HepG2 (cell line): ENCODE results near the gene TIGAR. TPM values are rescaled to one million over a fixed set of nuclear protein-coding genes. Genes with fewer than 3 reads are reported as not detected.
A peak's percentile ranks its signal among the peaks of the same experiment; 100 is the strongest.

Experiments
- ATAC-seq: fragments of 200-7000 bp; cut with Tn5 transposase; 3 replicates; pipeline ENCODE4 v1.9.1; 2020; ENCODE audit warnings: mild to moderate bottlenecking, moderate library complexity
- BruUV-seq: library from RNA; stranded (reverse); fragments of 400-500 nt; replicated peaks from 2 replicates; lab custom pipeline; 2021; lab: Mats Ljungman, UMichigan
- CTCF ChIA-PET: fragments of 300-600 bp; formaldehyde crosslinking; extraction: SDS; loops from one replicate; lab custom pipeline; 2021; ENCODE audit warnings: low total read pairs, inconsistent platforms, low intra/inter-chr PET ratio; lab: Yijun Ruan, JAX
- POLR2A ChIA-PET: fragments of 350-600 bp; sonication (Branson Sonifier 250); formaldehyde crosslinking; loops from one replicate; lab custom pipeline; 2020; ENCODE audit warnings: antibody characterized with exemption, inconsistent platforms; lab: Yijun Ruan, JAX
- DNase-seq: peaks from one replicate; pipeline ENCODE4 v3.0.0-alpha.2; 2015; ENCODE audit warnings: low spot score
- FAIRE-seq: peaks from 3 replicates; lab custom pipeline; 2011; peaks lifted over from hg19 to GRCh38; lab: Jason Lieb, UNC
- H2AFZ ChIP-seq: one replicate; pipeline ENCODE4 v1.6.1; 2011; ENCODE audit warnings: low read length, inconsistent platforms
- H3K27ac ChIP-seq: fragments of 300-600 bp; 3 replicates; pipeline ENCODE4 v1.8.0; 2011; ENCODE audit warnings: mixed run types, mild to moderate bottlenecking, mixed read lengths, low read length, inconsistent platforms; ENCODE audit not compliant: insufficient read depth; ENCODE audit errors: extremely low read length
- H3K27me3 ChIP-seq, 2 experiments: fragments of 200-600 bp in 1 of 2; 2 replicates in 1 of 2; 3 replicates in 1 of 2; pipeline versions ENCODE4 v1.6.0 to v1.8.0; 2011; ENCODE audit warnings: low read length in 2 of 2, mild to moderate bottlenecking in 2 of 2, moderate library complexity in 2 of 2, inconsistent platforms in 1 of 2; ENCODE audit not compliant: insufficient read depth in 2 of 2, control insufficient read depth in 1 of 2
- H3K36me3 ChIP-seq, 2 experiments: fragments of 200-600 bp in 1 of 2; replicated peaks in 1 of 2; 2 replicates in 1 of 2; 3 replicates in 1 of 2; pipeline versions ENCODE4 v1.5.1 to v1.8.0; 2011; ENCODE audit warnings: low read length in 2 of 2, inconsistent platforms in 1 of 2; ENCODE audit not compliant: insufficient read depth in 2 of 2, control insufficient read depth in 1 of 2
- H3K4me1 ChIP-seq: 2 replicates; pipeline ENCODE4 v1.5.1; 2012; ENCODE audit warnings: low read length, inconsistent platforms; ENCODE audit not compliant: insufficient read depth
- H3K4me2 ChIP-seq: 2 replicates; pipeline ENCODE4 v1.6.0; 2011; ENCODE audit warnings: low read depth, low read length, inconsistent platforms
- H3K4me3 ChIP-seq, 3 experiments: fragments of 200-600 bp in 1 of 3; sonication (generic), shearing (Covaris generic) in 1 of 3; replicated peaks in 1 of 3; 2 replicates each; pipeline ENCODE4 v1.5.1; 2011 to 2016; ENCODE audit warnings: low read length in 3 of 3, inconsistent platforms in 2 of 3, low read depth in 2 of 3, mild to moderate bottlenecking in 2 of 3, control low read depth in 1 of 3, mixed read lengths in 1 of 3; ENCODE audit not compliant: insufficient read depth in 1 of 3
- H3K79me2 ChIP-seq: one replicate; pipeline ENCODE4 v1.6.1; 2011; ENCODE audit warnings: low read length, inconsistent platforms; ENCODE audit not compliant: insufficient read depth
- H3K9ac ChIP-seq: 2 replicates; pipeline ENCODE4 v1.6.0; 2011; ENCODE audit warnings: mild to moderate bottlenecking, low read depth, low read length, inconsistent platforms; ENCODE audit not compliant: insufficient read depth
- H3K9me3 ChIP-seq: 2 replicates; pipeline ENCODE4 v1.5.1; 2012; ENCODE audit warnings: mild to moderate bottlenecking, low read length
- H4K20me1 ChIP-seq: 2 replicates; pipeline ENCODE4 v1.6.0; 2011; ENCODE audit warnings: inconsistent platforms, mild to moderate bottlenecking, low read length, moderate library complexity; ENCODE audit not compliant: insufficient read depth
- CREM ChIP-seq, 2 experiments: sonication (generic) in 1 of 2; formaldehyde crosslinking in 1 of 2; IDR thresholded peaks; 2 replicates each; pipeline versions ENCODE4 v1.4.0 to v1.6.1; 2016 to 2020; ENCODE audit warnings: antibody characterized with exemption in 1 of 2, mild to moderate bottlenecking in 1 of 2, missing genetic modification reagents in 1 of 2
- ZBTB3 ChIP-seq: sonication (generic); formaldehyde crosslinking; IDR thresholded peaks from 2 replicates; pipeline ENCODE4 v1.4.0; 2020; ENCODE audit warnings: low read depth, mild to moderate bottlenecking, moderate library complexity, missing genetic modification reagents, borderline replicate concordance
- ZBTB7B ChIP-seq: sonication (generic); formaldehyde crosslinking; IDR thresholded peaks from 2 replicates; pipeline ENCODE4 v1.4.0; 2020; ENCODE audit warnings: missing genetic modification reagents
- ZKSCAN5 ChIP-seq: sonication (generic); formaldehyde crosslinking; IDR thresholded peaks from 2 replicates; pipeline ENCODE4 v1.5.1; 2020; ENCODE audit warnings: mild to moderate bottlenecking, missing genetic modification reagents
- WGBS: methylation state at CpG from one replicate; pipeline ENCODE4 v1.1.6; 2017; ENCODE audit warnings: low lambda C conversion rate; 5-methylcytosine and 5-hydroxymethylcytosine counted together
- in situ Hi-C: cut with HindIII; loops from 2 replicates; pipeline ENCODE4 v1.10.0; 2017; ENCODE audit warnings: low pct_unique_long_range_greater_than_20kb; ENCODE audit not compliant: extremely low pct_ligation_motif_present
- intact Hi-C: fragments of 100-400 bp; cut with micrococcal nuclease; formaldehyde crosslinking; loops from one replicate; pipeline ENCODE4 v1.10.0; 2022; ENCODE audit not compliant: unreplicated experiment
- polyA plus RNA-seq, 8 experiments: library from polyadenylated mRNA; depleted of rRNA in 3 of 8; stranded (reverse) in 7 of 8; unstranded in 1 of 8; fragments of >200 nt; fragmentation: Illumina TruSeq in 4 of 8; extraction: Trizol in 4 of 8; gene quantifications; 2 replicates each; pipeline versions ENCODE4 v1.2.1 to v1.2.3, GENCODE V29; 2011 to 2016; ENCODE audit warnings: low read depth in 4 of 8, missing spikeins in 1 of 8, mixed read lengths in 1 of 8; ENCODE audit not compliant: insufficient read depth in 1 of 8
- total RNA-seq, 5 experiments: library from RNA; depleted of rRNA; stranded (reverse); fragments of >200 nt; fragmentation: Illumina TruSeq; extraction: Trizol; gene quantifications; 2 replicates each; pipeline ENCODE4 v1.2.3, GENCODE V29; 2016; ENCODE audit warnings: low read depth in 1 of 5
- TF ChIP-seq, protein P1 (sequence below), 2 experiments: sonication (generic) in 1 of 2; formaldehyde crosslinking in 1 of 2; IDR thresholded peaks; 2 replicates each; pipeline versions ENCODE4 v1.4.0 to v1.6.1; 2016 to 2020; ENCODE audit warnings: borderline replicate concordance in 1 of 2, low read depth in 1 of 2, mild to moderate bottlenecking in 1 of 2, missing genetic modification reagents in 1 of 2
- TF ChIP-seq, protein P2 (sequence below): sonication (generic); formaldehyde crosslinking; IDR thresholded peaks from 2 replicates; pipeline ENCODE4 v1.4.0; 2020; ENCODE audit warnings: mild to moderate bottlenecking, missing genetic modification reagents
- TF ChIP-seq, protein P3 (sequence below): sonication (generic); formaldehyde crosslinking; IDR thresholded peaks from 2 replicates; pipeline ENCODE4 v1.4.0; 2020; ENCODE audit warnings: missing genetic modification reagents
- TF ChIP-seq, protein P4 (sequence below): sonication (generic); formaldehyde crosslinking; IDR thresholded peaks from 2 replicates; pipeline ENCODE4 v1.5.0; 2020; ENCODE audit warnings: missing genetic modification reagents

The TIGAR gene
- total and polyA plus RNA-seq, 2 of the 13 experiments (the other 11 are each of a cell fraction or from before 2014, with no cell fraction given): 2.6 to 21.8 TPM

DNA sequence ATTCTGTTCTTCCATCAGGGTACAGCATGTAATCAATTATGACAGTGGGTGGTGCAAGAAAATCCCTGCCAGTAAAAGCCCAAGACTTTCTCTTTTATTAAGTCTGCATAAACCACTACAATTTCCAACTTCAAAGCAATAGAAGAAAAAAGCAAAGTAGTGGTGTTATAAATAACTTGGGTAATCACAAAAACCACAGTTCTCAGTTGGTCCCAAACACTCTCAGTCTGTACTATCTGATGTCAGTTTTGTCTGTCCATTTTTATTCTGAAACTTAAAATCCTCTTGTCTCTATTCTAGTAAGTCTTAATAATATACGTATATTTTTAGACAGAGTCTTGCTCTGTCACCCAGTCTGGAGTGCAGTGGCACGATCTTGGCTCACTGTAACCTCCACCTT lies 8.8 kb upstream of the TIGAR start (continued):
- TF ChIP-seq, protein P1, sequence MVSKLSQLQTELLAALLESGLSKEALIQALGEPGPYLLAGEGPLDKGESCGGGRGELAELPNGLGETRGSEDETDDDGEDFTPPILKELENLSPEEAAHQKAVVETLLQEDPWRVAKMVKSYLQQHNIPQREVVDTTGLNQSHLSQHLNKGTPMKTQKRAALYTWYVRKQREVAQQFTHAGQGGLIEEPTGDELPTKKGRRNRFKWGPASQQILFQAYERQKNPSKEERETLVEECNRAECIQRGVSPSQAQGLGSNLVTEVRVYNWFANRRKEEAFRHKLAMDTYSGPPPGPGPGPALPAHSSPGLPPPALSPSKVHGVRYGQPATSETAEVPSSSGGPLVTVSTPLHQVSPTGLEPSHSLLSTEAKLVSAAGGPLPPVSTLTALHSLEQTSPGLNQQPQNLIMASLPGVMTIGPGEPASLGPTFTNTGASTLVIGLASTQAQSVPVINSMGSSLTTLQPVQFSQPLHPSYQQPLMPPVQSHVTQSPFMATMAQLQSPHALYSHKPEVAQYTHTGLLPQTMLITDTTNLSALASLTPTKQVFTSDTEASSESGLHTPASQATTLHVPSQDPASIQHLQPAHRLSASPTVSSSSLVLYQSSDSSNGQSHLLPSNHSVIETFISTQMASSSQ (IDR thresholded peaks at IDR 0.05; ENCODE audit: low read depth): no peak
- TF ChIP-seq, protein P1 (CRISPR knock-in tag; IDR thresholded peaks at IDR 0.05; ENCODE audit: borderline replicate concordance): no peak
- TF ChIP-seq ZBTB7B (CRISPR knock-in tag): no peak
- no peak for TF ChIP-seq ZBTB3 (CRISPR knock-in tag)
- TF ChIP-seq, all 625 proteins: peak for 0

DNA sequence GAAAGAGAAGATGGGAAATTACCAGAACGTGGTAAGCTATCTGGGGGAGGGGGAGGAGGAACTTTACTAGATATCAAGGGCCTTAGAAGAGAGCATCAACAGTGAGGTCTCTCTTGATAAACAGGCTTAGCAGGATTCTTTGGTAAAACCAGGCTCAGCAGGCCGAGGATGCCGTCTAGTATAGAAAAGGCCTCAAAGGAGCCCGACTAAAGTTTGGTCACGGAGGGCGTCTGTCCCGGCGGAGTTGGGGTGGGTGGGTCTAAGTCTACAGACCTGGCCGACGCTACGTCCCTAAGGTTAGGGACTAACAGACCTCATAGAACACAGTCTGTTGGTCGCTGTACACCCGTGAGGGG lies 538 bp upstream of the TIGAR start:
- no peaks in the 10 kb centered on the region for H3K9me3 ChIP-seq
- H3K9ac ChIP-seq: peak overlapping the region; percentile 74
- H3K4me3 ChIP-seq: peak overlapping the region; percentile 68 to 87 (median 70)
- in situ Hi-C loops (no loop called here), intact Hi-C loops (no loop called here)
- peak overlapping the region; percentile 98 for H3K4me2 ChIP-seq
- H2AFZ ChIP-seq: peak overlapping the region; percentile 35
- no peaks in the 10 kb centered on the region for H3K36me3 ChIP-seq
- FAIRE-seq (no peak), DNase-seq (no peak), ATAC-seq (peak; percentile 41; the same call in 2 of the 3 replicates)
- POLR2A ChIA-PET: interaction anchor here (0.8 kb wide), 1 partner anchor 328 kb away, joined by 3 read pairs; the partner anchor contains the start of genes AKAP3 and NDUFA9
- H3K79me2 ChIP-seq: peaks cover 12% of the 10 kb centered on the region
- H3K4me1 ChIP-seq: peaks cover 31% of the 10 kb centered on the region
- WGBS: 0% methylated on average over 6 of the region's 13 CpGs
- no peaks in the 10 kb centered on the region for H4K20me1 ChIP-seq
- TSS peak; percentile 99 for BruUV-seq
- CTCF ChIA-PET: interaction anchor here (0.7 kb wide), 1 partner anchor 13 kb away, joined by 3 read pairs; no protein-coding TSS in a partner anchor
- peaks cover 0 to 6% of the 10 kb centered on the region in 2 experiments; a peak in 1 of 5 replicates for H3K27me3 ChIP-seq
- peak overlapping the region; percentile 62 for H3K27ac ChIP-seq
- TF ChIP-seq ZKSCAN5 (CRISPR knock-in tag) (no peak), CREM (IDR thresholded peaks at IDR 0.05) (peak; percentile 14; the same call in 1 of the 2 replicates), CREM (CRISPR knock-in tag; IDR thresholded peaks at IDR 0.05) (no peak)
- TF ChIP-seq, protein P2, sequence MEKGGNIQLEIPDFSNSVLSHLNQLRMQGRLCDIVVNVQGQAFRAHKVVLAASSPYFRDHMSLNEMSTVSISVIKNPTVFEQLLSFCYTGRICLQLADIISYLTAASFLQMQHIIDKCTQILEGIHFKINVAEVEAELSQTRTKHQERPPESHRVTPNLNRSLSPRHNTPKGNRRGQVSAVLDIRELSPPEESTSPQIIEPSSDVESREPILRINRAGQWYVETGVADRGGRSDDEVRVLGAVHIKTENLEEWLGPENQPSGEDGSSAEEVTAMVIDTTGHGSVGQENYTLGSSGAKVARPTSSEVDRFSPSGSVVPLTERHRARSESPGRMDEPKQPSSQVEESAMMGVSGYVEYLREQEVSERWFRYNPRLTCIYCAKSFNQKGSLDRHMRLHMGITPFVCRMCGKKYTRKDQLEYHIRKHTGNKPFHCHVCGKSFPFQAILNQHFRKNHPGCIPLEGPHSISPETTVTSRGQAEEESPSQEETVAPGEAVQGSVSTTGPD (CRISPR knock-in tag): no peak
- TF ChIP-seq, protein P3, sequence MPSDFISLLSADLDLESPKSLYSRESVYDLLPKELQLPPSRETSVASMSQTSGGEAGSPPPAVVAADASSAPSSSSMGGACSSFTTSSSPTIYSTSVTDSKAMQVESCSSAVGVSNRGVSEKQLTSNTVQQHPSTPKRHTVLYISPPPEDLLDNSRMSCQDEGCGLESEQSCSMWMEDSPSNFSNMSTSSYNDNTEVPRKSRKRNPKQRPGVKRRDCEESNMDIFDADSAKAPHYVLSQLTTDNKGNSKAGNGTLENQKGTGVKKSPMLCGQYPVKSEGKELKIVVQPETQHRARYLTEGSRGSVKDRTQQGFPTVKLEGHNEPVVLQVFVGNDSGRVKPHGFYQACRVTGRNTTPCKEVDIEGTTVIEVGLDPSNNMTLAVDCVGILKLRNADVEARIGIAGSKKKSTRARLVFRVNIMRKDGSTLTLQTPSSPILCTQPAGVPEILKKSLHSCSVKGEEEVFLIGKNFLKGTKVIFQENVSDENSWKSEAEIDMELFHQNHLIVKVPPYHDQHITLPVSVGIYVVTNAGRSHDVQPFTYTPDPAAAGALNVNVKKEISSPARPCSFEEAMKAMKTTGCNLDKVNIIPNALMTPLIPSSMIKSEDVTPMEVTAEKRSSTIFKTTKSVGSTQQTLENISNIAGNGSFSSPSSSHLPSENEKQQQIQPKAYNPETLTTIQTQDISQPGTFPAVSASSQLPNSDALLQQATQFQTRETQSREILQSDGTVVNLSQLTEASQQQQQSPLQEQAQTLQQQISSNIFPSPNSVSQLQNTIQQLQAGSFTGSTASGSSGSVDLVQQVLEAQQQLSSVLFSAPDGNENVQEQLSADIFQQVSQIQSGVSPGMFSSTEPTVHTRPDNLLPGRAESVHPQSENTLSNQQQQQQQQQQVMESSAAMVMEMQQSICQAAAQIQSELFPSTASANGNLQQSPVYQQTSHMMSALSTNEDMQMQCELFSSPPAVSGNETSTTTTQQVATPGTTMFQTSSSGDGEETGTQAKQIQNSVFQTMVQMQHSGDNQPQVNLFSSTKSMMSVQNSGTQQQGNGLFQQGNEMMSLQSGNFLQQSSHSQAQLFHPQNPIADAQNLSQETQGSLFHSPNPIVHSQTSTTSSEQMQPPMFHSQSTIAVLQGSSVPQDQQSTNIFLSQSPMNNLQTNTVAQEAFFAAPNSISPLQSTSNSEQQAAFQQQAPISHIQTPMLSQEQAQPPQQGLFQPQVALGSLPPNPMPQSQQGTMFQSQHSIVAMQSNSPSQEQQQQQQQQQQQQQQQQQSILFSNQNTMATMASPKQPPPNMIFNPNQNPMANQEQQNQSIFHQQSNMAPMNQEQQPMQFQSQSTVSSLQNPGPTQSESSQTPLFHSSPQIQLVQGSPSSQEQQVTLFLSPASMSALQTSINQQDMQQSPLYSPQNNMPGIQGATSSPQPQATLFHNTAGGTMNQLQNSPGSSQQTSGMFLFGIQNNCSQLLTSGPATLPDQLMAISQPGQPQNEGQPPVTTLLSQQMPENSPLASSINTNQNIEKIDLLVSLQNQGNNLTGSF (CRISPR knock-in tag): 0 out of 2 replicates have a peak, but pooled peaks have one; percentile 13
- TF ChIP-seq, protein P4, sequence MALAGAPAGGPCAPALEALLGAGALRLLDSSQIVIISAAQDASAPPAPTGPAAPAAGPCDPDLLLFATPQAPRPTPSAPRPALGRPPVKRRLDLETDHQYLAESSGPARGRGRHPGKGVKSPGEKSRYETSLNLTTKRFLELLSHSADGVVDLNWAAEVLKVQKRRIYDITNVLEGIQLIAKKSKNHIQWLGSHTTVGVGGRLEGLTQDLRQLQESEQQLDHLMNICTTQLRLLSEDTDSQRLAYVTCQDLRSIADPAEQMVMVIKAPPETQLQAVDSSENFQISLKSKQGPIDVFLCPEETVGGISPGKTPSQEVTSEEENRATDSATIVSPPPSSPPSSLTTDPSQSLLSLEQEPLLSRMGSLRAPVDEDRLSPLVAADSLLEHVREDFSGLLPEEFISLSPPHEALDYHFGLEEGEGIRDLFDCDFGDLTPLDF: 0 out of 2 replicates have a peak, but pooled peaks have one; percentile 0
